Measurements from ENCODE around the gene TTC33. TPM values are rescaled to one million over a fixed set of nuclear protein-coding genes. Genes with fewer than 3 reads are reported as not detected.

The TTC33 gene
- polyA plus RNA-seq, 1 of the 3 experiments (the other 2 are of a cell fraction), result 2.2 TPM

DNA sequence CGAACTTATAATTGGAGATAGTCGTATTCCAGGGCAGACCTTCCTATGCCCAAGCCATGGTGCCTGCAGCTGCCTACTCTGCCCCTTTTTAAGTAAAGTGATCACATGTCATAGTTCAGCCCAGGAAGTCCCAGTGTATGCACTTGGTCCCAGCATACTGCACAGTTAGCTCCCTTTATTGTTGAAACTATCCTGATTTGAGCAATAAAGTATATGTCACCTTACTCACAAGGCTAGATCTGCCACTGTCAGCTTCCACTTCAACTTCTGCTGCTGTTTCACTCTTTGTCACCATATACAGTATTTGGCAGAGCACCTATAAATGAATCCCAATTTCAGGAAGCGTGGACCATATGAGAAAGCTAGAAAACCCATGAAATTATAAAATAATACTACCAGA lies 179.8 kb downstream of the TTC33 start:
- H3K9me3 ChIP-seq, result no peaks in the 10 kb centered on the region
- H3K79me2 ChIP-seq (ENCODE audit: insufficient read depth), result no peaks in the 10 kb centered on the region
- no peaks in the 10 kb centered on the region for H3F3A ChIP-seq (replicated peaks; ENCODE audit: insufficient read depth)
- H3K36me3 ChIP-seq (replicated peaks in 1 of 2; ENCODE audit: control insufficient read depth in 1 of 2, insufficient read depth in 2 of 2, low read length in 1 of 2), result no peaks in the 10 kb centered on the region
- no peak for DNase-seq
- POLR2A ChIA-PET, result no interaction called here
- H2AFZ ChIP-seq (ENCODE audit: low read depth), result no peak overlapping the region
- TF ChIP-seq SMC3 (IDR thresholded peaks at IDR 0.05; ENCODE audit: low read depth, low read length), result no peak
- TF ChIP-seq JUND (IDR thresholded peaks at IDR 0.05), result no peak
- TF ChIP-seq FOXM1 (IDR thresholded peaks at IDR 0.05; ENCODE audit: low read depth), result no peak
- no peak for TF ChIP-seq CHD2 (IDR thresholded peaks at IDR 0.05; ENCODE audit: low read length, partially characterized antibody)
- TF ChIP-seq MXI1 (IDR thresholded peaks at IDR 0.05; ENCODE audit: low read depth, low read length), result no peak
- TF ChIP-seq FOXJ3 (CRISPR knock-in tag; IDR thresholded peaks at IDR 0.05), result no peak
- TF ChIP-seq, protein P1, sequence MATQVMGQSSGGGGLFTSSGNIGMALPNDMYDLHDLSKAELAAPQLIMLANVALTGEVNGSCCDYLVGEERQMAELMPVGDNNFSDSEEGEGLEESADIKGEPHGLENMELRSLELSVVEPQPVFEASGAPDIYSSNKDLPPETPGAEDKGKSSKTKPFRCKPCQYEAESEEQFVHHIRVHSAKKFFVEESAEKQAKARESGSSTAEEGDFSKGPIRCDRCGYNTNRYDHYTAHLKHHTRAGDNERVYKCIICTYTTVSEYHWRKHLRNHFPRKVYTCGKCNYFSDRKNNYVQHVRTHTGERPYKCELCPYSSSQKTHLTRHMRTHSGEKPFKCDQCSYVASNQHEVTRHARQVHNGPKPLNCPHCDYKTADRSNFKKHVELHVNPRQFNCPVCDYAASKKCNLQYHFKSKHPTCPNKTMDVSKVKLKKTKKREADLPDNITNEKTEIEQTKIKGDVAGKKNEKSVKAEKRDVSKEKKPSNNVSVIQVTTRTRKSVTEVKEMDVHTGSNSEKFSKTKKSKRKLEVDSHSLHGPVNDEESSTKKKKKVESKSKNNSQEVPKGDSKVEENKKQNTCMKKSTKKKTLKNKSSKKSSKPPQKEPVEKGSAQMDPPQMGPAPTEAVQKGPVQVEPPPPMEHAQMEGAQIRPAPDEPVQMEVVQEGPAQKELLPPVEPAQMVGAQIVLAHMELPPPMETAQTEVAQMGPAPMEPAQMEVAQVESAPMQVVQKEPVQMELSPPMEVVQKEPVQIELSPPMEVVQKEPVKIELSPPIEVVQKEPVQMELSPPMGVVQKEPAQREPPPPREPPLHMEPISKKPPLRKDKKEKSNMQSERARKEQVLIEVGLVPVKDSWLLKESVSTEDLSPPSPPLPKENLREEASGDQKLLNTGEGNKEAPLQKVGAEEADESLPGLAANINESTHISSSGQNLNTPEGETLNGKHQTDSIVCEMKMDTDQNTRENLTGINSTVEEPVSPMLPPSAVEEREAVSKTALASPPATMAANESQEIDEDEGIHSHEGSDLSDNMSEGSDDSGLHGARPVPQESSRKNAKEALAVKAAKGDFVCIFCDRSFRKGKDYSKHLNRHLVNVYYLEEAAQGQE (IDR thresholded peaks at IDR 0.05; ENCODE audit: low read depth, low read length), result no peak
- no peak for TF ChIP-seq FOSL2 (IDR thresholded peaks at IDR 0.05; ENCODE audit: borderline replicate concordance, low read depth)
- TF ChIP-seq IRF3 (IDR thresholded peaks at IDR 0.05; ENCODE audit: low read depth, low read length), result no peak
- no peak for TF ChIP-seq USF1 (IDR thresholded peaks at IDR 0.05; ENCODE audit: borderline replicate concordance, low read depth)
- TF ChIP-seq POLR2AphosphoS5 (IDR thresholded peaks at IDR 0.05; ENCODE audit: low read depth, low read length), result no peak
- TF ChIP-seq EZH2phosphoT487 (IDR thresholded peaks at IDR 0.05; ENCODE audit: borderline replicate concordance, low read depth), result no peak
- TF ChIP-seq GABPA (IDR thresholded peaks at IDR 0.05; ENCODE audit: low read depth), result no peak
- TF ChIP-seq, protein P2, sequence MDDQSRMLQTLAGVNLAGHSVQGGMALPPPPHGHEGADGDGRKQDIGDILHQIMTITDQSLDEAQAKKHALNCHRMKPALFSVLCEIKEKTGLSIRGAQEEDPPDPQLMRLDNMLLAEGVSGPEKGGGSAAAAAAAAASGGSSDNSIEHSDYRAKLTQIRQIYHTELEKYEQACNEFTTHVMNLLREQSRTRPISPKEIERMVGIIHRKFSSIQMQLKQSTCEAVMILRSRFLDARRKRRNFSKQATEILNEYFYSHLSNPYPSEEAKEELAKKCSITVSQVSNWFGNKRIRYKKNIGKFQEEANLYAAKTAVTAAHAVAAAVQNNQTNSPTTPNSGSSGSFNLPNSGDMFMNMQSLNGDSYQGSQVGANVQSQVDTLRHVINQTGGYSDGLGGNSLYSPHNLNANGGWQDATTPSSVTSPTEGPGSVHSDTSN (IDR thresholded peaks at IDR 0.05), result no peak
- TF ChIP-seq, protein P3, sequence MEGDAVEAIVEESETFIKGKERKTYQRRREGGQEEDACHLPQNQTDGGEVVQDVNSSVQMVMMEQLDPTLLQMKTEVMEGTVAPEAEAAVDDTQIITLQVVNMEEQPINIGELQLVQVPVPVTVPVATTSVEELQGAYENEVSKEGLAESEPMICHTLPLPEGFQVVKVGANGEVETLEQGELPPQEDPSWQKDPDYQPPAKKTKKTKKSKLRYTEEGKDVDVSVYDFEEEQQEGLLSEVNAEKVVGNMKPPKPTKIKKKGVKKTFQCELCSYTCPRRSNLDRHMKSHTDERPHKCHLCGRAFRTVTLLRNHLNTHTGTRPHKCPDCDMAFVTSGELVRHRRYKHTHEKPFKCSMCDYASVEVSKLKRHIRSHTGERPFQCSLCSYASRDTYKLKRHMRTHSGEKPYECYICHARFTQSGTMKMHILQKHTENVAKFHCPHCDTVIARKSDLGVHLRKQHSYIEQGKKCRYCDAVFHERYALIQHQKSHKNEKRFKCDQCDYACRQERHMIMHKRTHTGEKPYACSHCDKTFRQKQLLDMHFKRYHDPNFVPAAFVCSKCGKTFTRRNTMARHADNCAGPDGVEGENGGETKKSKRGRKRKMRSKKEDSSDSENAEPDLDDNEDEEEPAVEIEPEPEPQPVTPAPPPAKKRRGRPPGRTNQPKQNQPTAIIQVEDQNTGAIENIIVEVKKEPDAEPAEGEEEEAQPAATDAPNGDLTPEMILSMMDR (IDR thresholded peaks at IDR 0.05), result no peak
- TF ChIP-seq MAX (IDR thresholded peaks at IDR 0.05; ENCODE audit: low read depth), result no peak
- no peak for TF ChIP-seq RAD21 (IDR thresholded peaks at IDR 0.05; ENCODE audit: low read length)
- H3K27ac ChIP-seq (ENCODE audit: low read depth in 2 of 2, low read length in 1 of 2), result no peak overlapping the region
- H4K20me1 ChIP-seq (ENCODE audit: insufficient read depth), result no peaks in the 10 kb centered on the region
- H3K4me3 ChIP-seq (ENCODE audit: low read depth in 2 of 2, low read length in 1 of 2), result no peak overlapping the region
- no peaks in the 10 kb centered on the region for H3K4me1 ChIP-seq (ENCODE audit: control insufficient read depth in 1 of 2, insufficient read depth in 2 of 2, low read depth in 1 of 2, low read length in 1 of 2)
- WGBS (ENCODE audit: low lambda C conversion rate), result 10% methylated on average over 3 of the region's 3 CpGs
- H3K9me2 ChIP-seq, result no peaks in the 10 kb centered on the region
- no peak overlapping the region for H3K9ac ChIP-seq
- CTCF ChIA-PET, result no interaction called here
- peaks cover 13% of the 10 kb centered on the region; the same call in 1 of the 2 replicates for H3K27me3 ChIP-seq (ENCODE audit: insufficient read depth)
- H3K4me2 ChIP-seq, result no peak overlapping the region

All from SK-N-SH (cell line).